Spinal cord (tissue), 10 donors: Measurements from ENCODE around the gene PSMD6. TPM values are rescaled to one million over a fixed set of nuclear protein-coding genes. Genes with fewer than 3 reads are reported as not detected.

Experiments
- DNase-seq, 6 donors: peaks; one replicate each; pipeline versions ENCODE4 v3.0.0 to v3.0.0-alpha.2; 2013 to 2015; ENCODE audit warnings: low spot score in 6 of 6, low read depth in 4 of 6
- H3K27ac ChIP-seq: one replicate; pipeline ENCODE4 v1.5.1; 2013; ENCODE audit warnings: low read depth, low read length, control low read depth
- H3K27me3 ChIP-seq: one replicate; pipeline ENCODE4 v1.6.1; 2013; ENCODE audit warnings: low read length; ENCODE audit not compliant: control insufficient read depth, insufficient read depth
- H3K36me3 ChIP-seq: one replicate; pipeline ENCODE4 v1.6.1; 2013; ENCODE audit warnings: low read length; ENCODE audit not compliant: control insufficient read depth, insufficient read depth
- H3K4me1 ChIP-seq: one replicate; pipeline ENCODE4 v1.6.1; 2013; ENCODE audit warnings: low read length; ENCODE audit not compliant: control insufficient read depth, insufficient read depth
- H3K4me3 ChIP-seq: one replicate; pipeline ENCODE4 v1.5.1; 2013; ENCODE audit warnings: low read depth, low read length, control low read depth
- H3K9me3 ChIP-seq: one replicate; pipeline ENCODE4 v1.6.1; 2013; ENCODE audit warnings: low read length; ENCODE audit not compliant: control insufficient read depth, insufficient read depth
- WGBS: methylation state at CpG from one replicate; pipeline ENCODE4 v1.1.5; 2013; ENCODE audit warnings: missing lambda C conversion rate; ENCODE audit not compliant: insufficient coverage; 5-methylcytosine and 5-hydroxymethylcytosine counted together
- polyA plus RNA-seq, 2 donors: library from polyadenylated mRNA; unstranded; fragments of 120-200 nt; gene quantifications; one replicate each; pipeline ENCODE4 v1.2.1, GENCODE V29; 2013; ENCODE audit not compliant: insufficient read length in 2 of 2
- total RNA-seq, 2 donors: library from RNA; depleted of rRNA in 1 of 2; stranded (reverse); fragments of 120-200 nt in 1 of 2; fragments of >200 nt in 1 of 2; gene quantifications; one replicate each; pipeline versions ENCODE4 v1.2.3 to v1.2.4, GENCODE V29; 2013 to 2014
- donor health status: healthy.

PSMD6 gene
- total and polyA plus RNA-seq, 4 donors = 71.0 to 101 (median 87.7) TPM

- Histone ChIP-seq H3K27me3 (no peaks in the 10 kb centered on the region), H3K36me3 (peaks cover 11% of the 10 kb centered on the region), H3K27ac (no peak overlapping the region), H3K4me3 (no peak overlapping the region), H3K9me3 (no peaks in the 10 kb centered on the region), H3K4me1 (peaks cover 3% of the 10 kb centered on the region)
- 65% methylated on average over 3 of the region's 4 CpGs for WGBS
- DNase-seq = no peak
Observed at GRCh38 chr3:64002233-64002632, 21.1 kb downstream of the PSMD6 start.

DNA sequence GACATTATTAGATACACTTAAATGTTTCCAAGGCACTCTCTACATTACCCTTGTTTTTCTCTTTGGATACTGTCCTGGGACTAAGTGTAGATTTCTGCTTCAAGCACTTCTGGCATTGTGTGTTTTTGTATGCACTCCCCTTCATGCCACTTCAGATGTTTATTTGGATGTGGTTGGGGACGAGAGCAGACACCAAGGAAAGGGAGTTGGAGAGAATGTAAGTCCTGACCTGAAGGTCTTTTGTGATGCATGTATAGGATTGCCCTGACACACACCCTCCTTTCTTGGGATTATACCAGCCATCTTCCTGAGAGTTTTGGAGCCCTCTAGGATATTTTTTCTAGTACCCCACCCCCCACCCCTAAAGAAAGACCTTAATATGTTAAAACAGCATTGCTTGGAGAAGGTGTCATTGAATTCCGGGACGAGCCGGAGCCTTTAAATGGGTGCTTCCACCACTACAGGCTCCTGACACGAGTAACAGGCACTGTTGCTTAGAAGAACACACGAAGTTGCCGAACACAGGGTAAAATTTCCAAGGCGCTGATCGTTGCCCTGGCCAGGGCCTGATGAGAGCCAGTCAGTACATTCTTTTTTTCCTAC lies 22.7 kb downstream of the PSMD6 start:
- Histone ChIP-seq H3K27ac (no peak overlapping the region), H3K27me3 (no peaks in the 10 kb centered on the region), H3K4me3 (no peak overlapping the region), H3K4me1 (peaks cover 3% of the 10 kb centered on the region), H3K36me3 (peaks cover 20% of the 10 kb centered on the region), H3K9me3 (no peaks in the 10 kb centered on the region)
- no peak for DNase-seq
- 75% methylated on average over 7 of the region's 9 CpGs for WGBS

DNA sequence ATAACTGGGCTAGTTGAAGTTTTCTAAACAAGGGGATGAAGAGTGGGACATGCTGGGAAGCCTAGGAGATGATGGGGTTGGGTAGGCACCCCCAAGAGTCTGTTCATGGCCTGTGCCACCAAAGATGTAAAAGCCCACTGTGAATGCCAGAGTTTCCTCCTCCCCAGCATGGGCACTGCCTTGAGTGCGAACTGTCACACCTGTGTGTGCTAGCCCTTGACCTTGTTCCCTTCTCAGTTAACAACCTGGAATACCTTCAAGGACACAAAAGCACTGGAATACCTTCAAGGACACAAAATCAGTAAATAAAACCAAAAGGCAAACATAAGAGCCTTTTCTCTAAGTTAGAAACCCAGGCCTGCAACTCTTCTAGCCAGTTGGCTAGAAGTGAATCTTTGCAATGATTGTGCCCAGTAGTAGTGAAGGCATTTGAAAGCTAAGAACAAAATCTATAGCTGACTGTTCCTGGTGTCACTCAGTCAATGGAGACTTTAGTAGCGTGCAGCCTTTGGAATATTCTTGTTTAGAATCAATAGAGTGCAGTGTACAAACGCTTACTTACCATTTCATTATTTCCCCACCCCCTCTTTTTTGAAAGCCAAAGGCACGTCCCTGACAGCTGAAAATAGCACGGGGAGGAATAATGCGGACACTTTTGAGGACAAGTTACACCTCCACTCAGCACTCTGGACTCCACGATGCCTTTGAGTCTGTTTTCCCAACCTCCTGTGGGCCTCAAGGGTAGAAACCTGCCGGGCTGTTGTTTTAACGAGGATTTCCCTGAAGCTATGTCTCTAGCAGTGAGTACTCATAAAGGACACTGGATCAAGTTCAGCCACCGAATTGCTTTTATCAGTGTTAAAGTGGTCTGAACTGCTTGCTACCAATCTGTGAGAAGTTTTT lies 24.2 kb downstream of the PSMD6 start:
- Histone ChIP-seq H3K4me1 (peaks cover 3% of the 10 kb centered on the region), H3K27ac (peak overlapping the region; percentile 5), H3K9me3 (no peaks in the 10 kb centered on the region), H3K27me3 (no peaks in the 10 kb centered on the region), H3K4me3 (no peak overlapping the region), H3K36me3 (peaks cover 21% of the 10 kb centered on the region)
- 33% methylated on average over 8 of the region's 10 CpGs for WGBS
- no peak for DNase-seq

DNA sequence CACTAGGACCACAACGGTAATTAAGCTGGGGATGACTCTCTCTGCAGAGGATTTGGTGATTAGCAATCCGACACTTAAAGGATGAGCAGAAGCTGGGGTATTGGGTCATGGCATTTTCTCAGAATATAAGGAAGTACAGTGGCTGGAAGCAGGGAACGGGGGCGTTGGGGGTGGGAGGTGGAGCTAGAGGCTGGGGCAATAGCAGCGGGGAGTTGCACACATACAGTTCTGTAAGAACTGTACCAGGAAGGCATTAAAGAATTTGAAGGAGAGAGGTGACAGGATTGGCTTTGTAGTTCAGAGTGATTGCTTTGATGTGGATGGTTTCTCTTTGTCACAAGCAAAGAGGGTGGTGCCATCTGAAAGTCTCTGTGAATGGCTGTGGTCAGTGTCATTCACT lies 28.2 kb downstream of the PSMD6 start:
- DNase-seq = no peak
- Histone ChIP-seq H3K4me1 (peaks cover 3% of the 10 kb centered on the region), H3K36me3 (peaks cover 36% of the 10 kb centered on the region), H3K27me3 (no peaks in the 10 kb centered on the region), H3K4me3 (no peak overlapping the region), H3K27ac (no peak overlapping the region), H3K9me3 (no peaks in the 10 kb centered on the region)
- WGBS = 84% methylated on average over 5 of the region's 5 CpGs

DNA sequence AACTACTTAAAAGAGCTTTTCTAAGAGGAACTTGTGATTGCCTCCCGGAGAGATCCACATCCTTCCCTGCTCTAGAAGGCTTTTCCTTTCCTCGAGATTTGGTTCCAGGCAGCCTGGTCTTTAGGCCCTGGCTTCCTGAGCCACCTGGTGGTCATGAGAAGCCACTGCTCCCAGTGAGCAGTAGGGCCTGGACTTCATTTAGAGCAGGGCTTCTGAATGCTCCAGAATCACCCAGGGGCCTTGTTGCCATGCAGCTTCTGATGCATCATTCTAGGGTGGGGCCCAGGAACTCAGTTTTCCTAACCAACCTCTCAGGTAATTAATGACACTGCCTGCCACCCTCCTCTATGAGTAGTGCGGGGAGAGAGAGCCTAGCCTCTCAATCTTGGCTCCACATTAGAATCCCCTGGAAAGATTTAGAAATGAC lies 29.6 kb downstream of the PSMD6 start:
- peak; percentile 41 to 93 (median 66) for DNase-seq
- Histone ChIP-seq H3K9me3 (no peaks in the 10 kb centered on the region), H3K27ac (no peak overlapping the region), H3K36me3 (peaks cover 43% of the 10 kb centered on the region), H3K4me1 (no peaks in the 10 kb centered on the region), H3K27me3 (no peaks in the 10 kb centered on the region), H3K4me3 (no peak overlapping the region)
- 5% methylated on average over 2 of the region's 3 CpGs for WGBS

GRCh38 chr3:63992516-63993209 lies 30.6 kb downstream of the PSMD6 start:
- Histone ChIP-seq H3K4me1 (no peaks in the 10 kb centered on the region), H3K4me3 (no peak overlapping the region), H3K36me3 (peaks cover 48% of the 10 kb centered on the region), H3K27ac (no peak overlapping the region), H3K27me3 (no peaks in the 10 kb centered on the region), H3K9me3 (no peaks in the 10 kb centered on the region)
- WGBS = 86% methylated on average over 2 of the region's 5 CpGs
- no peak for DNase-seq

- Histone ChIP-seq H3K36me3 (peaks cover 44% of the 10 kb centered on the region), H3K27ac (no peak overlapping the region), H3K9me3 (no peaks in the 10 kb centered on the region), H3K4me3 (no peak overlapping the region), H3K27me3 (no peaks in the 10 kb centered on the region), H3K4me1 (no peaks in the 10 kb centered on the region)
- DNase-seq = no peak
- WGBS = no CpG with 5 or more reads among the region's 3 CpGs
Observed at GRCh38 chr3:63991666-63992065, 31.6 kb downstream of the PSMD6 start.

- DNase-seq = no peak
- Histone ChIP-seq H3K4me3 (no peak overlapping the region), H3K9me3 (no peaks in the 10 kb centered on the region), H3K36me3 (peaks cover 35% of the 10 kb centered on the region), H3K4me1 (no peaks in the 10 kb centered on the region), H3K27me3 (no peaks in the 10 kb centered on the region), H3K27ac (no peak overlapping the region)
- WGBS = 90% methylated on average over 5 of the region's 5 CpGs
Observed at GRCh38 chr3:63990733-63991132, 32.6 kb downstream of the PSMD6 start.

DNA sequence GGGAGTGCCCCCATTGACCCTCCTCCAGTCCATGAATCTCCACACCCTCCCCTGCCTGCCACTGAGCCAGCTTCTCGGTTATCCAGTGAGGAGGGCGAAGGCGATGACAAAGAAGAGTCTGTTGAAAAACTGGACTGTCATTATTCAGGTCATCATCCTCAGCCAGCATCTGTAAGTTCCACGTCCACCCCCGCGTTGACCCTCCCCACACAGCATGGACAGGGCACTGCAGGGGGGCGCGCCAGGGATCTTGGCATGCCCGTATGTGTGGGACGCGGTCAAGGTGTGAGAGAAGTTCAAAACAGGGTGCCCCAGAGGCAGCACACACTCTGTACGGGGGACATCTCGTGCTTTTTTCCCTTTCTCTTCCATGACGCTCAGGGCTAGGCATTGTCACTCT lies 33.1 kb downstream of the PSMD6 start:
- Histone ChIP-seq H3K4me1 (no peaks in the 10 kb centered on the region), H3K27ac (no peak overlapping the region), H3K27me3 (no peaks in the 10 kb centered on the region), H3K9me3 (no peaks in the 10 kb centered on the region), H3K36me3 (peaks cover 30% of the 10 kb centered on the region), H3K4me3 (no peak overlapping the region)
- DNase-seq = no peak
- WGBS = 90% methylated on average over 12 of the region's 14 CpGs
